ENCODE measurements around the gene ZNRF1.
A peak's percentile ranks its signal among the peaks of the same experiment; 100 is the strongest.
"Not testable (repeated sequence)": the region's sequence is repeated elsewhere in the genome, so short reads cannot be mapped to it uniquely, and the experiment has no call there.

Gene ZNRF1

DNA sequence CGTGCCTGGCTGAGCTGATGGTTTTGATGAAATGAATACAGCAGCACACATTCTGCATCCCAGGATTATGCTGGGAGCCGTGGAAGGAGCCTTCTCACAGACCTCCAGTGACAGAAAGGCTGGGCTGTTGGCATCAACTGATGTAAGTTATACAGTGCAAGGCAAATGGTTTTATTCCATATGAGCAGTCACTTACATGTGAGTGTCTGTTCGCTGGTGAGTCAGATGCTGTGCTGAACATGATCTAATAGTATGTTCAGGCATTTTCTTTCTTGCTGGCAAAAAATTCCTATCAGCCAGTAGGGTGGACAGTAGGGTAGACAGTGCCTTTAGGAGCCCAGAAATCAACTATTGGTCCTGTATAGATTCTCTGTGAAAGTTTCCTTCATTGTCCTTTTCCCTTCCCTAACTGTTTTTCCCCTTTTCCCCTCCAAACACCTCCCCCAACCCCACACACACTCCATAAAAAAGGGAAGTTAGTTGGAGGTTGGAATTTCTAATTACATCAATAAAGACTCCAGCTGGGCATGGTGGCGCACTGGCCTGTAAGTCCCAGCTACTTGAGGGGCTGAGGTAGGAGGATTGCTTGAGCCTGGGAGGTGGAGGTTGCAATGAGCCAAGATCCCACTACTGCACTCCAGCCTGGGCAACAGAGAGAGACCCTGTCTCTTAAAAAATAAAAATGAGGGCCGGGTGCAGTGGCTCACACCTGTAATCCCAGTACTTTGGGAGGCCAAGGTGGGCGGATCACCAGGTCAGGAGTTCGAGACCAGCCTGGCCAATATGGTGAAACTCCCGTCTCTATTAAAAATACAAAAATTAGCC, 81.6 kb downstream of the ZNRF1 start:
- DNase-seq, result no peak

DNA sequence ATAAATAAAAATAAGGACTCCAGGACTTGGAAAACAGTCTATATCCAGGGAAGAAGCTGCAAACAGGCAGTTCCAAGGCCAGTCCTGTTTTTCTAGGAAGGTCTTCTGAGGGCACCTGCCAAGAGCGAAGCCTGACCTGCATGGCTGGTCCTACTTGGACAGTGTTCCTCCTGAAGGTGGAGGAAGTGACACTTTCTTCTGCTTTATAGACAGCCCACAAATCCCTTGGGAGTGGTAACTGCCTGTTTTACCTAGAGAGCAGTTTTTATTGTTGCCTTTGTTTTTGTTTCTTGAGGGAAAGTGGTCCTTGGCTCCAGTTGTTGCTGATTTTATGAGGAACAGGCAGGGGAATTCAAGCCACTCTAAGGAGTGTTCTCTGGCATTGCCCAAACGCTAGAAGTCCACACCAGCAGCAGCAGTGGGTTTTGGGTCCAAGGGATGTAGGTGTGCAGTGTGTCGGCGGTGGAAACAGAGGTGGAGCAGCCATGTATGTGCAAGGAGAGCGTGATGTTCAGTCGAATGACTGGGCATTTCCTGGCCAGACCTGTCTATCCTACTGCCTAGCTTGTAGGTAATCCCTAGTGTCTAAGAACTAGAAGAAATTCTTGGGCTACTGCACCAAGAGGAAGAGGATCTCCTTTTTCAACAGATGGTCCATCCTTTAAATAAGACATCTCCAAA, 82.5 kb downstream of the ZNRF1 start:
- DNase-seq, result no peak

DNA sequence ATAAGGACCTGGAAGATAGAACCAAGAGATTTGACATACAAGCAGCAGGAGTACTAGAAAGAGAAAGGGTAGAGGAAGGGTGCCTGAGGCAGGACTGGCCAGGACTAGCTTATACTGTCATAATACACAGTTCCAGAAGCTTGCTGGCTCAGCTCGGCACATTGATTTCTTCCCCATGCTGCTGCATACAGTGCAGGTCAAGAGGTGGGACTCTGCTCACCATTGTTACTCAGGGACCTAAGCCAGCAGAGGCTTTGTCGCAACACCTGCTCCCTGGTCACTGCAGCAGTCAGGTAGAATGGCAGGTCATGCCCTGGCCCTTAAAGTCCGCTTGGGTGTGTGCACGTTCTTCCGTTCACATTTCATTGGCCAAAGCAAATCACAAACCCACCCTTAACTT, 85.0 kb downstream of the ZNRF1 start:
- no peak for DNase-seq

DNA sequence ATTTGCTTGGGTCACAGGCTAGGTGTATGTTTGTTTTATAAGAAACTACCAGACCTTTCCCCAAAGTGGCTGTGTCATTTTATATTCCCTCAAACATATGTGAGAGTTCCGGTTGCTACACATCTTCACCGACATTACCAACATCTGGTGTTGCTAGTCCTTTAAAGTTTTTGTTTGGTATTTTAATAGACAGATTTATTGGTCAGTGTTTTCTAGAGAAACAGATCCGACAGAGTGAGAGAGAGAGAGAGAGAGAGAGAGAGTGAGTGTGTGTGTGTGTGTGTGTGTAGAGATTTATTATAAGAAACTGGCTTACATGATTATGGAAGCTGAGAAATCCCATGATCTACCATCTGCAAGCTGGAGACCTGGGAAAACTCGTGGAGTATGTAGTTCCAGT, 86.7 kb downstream of the ZNRF1 start:
- DNase-seq, result no peak

DNA sequence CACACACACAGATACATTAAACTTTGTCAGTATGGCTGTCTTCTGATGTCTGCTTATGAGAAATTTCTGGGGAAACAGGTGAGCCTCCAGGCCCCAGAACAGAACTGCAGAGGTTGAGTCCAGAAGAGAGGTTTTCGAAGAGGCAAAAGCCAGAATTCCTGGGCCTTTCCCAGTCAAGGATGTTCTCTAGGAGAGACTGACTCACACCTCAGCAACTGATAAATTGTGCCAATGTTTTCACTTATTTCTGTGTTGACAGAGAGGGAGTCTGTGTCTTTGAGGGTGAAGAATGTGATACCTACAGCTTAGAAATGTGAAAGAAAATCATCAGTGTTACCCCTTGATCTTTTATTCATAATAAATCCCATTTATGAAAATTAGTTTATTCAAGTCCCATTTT, 87.5 kb downstream of the ZNRF1 start:
- DNase-seq, result no peak

DNA sequence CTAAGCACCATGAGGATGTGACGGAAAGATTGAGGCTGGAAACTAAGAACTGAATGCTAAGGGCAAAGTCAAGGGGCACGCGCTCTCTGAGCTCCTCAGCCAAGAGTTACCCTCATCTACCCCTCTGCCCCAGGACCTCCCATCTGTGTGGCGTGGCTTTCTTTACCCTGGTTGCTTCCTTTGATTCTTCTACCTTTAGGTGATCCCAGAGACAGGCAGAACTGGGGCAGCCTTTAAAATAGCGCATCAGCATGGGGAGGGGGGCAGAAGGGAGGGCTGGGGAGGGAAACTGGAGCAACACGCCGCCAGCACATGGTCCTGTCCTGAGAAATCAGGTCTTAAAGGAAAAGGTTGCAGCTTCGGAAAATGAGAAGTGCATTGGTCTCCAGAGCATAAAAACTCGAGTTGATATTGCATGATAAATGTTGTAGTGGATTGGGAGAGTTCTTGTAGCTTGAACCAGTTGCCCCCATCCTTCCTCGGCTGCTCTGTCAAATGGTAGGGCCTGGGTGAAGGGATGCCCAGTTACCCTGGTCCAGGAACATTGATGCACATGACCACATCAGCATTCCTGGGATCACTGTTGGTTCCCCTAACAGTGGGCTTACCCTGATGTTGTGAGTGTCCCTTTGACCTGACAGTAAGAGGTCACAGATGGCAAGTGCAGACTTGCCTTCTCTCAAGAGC, 88.0 kb downstream of the ZNRF1 start:
- DNase-seq, result no peak

DNA sequence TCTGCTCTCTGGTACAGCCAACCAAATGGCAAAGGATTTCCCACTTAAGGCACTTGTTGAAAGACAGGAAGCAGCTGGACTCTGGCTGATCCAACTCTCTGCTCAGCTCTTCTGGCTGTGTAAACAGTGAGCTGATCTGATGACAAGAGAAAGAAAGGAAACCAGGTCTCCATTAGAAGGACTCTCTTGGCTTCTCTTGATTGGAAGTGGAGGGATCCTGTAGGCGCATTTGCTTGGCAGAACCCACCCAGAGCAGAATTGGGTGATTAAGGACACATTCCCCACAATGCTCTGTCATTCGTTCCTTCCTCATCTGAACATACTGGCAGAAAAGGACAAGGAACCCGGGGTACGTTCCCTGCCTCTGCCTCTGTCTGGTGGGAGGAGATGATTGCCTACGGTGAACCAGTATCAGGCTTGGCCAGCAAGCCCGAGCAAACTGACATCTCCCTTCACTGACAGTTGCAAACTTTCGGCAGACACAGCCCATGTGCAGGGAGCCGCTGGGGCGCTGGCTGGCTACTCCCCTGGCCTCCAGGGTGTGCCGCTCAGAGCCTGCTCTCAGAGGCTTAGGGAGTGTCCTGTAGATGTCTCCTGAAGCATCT, 88.7 kb downstream of the ZNRF1 start:
- no peak for DNase-seq

DNA sequence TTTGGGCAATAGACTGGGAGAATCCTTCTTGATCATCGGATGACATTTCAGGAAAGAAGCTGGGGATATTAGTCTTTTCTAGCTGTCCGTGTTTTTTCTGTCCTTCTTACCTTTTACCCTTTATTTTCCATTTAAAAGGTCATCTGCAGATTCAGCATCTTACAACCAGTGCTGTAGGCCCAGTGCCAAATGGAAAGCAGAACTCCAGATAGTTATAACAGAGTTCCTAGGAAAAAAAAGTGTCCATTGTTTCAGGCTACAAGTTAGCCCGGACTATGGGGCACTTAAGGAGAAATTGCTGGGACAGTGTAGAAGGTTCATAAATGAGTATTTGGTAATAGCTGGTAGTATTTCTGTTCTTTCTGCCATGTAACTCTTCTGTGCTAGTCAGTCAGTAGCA, 89.4 kb downstream of the ZNRF1 start:
- DNase-seq, result no peak

DNA sequence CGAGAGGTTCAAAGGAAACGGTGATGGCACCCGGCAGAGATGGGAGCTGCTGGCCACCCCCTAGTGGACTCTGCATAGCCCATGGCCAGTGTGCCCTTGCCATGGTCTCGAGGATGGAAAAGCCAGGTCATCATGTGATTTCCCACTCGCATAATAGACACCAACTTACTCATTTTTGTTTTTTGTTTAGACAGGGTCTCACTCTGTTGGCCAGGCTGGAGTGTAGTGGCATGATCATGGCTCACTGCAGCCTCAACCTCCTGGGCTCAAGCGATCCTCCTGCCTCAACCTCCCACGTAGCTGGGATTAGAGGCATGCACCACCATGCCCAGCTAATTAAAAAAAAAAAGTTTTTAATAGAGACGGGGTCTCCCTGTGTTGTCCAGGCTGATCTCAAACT, 90.1 kb downstream of the ZNRF1 start:
- no peak for DNase-seq

DNA sequence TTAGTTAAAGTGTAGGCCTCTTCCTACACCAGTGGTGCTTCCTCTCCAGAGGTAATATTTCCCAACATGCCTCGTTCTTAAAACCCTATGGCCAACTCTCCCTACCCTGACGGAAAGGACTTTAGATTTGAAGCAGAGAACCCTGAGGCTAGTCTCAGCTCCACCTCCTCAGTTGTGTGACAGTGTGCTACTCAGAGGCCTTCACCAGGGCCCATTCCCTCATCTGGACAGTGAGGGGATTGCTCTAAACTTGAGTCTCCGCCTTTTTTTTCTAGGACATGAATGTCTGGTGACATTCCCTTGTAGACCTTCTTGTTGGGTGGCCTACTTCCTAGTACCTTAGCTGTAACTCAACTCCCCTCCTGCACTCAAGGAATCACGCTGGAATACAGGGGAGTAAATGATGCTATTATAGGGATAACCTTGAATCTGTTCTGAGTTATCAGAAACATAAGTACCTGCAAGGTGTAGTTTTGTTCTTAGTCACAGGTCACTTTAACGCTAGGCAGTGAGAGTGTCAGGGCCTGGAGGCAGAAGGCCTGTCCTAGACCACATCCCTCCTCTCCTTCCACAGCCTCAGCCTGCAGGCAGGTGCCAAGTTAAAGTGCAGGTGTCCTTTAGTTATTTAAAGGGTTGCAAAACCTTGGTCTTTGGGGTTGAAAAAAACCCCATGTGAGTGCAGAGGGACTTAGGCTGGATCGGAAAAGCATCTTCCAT, 90.8 kb downstream of the ZNRF1 start:
- no peak for DNase-seq

DNA sequence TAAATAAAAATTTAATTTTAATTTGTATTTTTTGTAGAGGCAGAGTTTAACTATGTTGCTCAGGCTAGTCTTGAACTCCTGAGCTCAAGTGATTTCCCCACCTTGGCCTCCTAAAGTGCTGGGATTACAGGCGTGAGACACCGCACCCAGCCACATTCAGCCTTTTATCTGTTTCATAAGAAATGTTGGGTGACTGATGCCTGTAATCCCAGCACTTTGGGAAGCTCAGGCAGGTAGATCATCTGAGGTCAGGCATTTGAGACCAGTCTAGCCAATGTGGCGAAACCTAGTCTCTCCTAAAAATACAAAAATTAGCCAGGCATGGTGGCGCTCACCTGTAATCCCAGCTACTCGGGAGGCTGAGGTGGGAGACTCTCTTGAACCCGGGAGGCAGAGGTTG, 92.1 kb downstream of the ZNRF1 start:
- DNase-seq, result not testable (repeated sequence)

DNA sequence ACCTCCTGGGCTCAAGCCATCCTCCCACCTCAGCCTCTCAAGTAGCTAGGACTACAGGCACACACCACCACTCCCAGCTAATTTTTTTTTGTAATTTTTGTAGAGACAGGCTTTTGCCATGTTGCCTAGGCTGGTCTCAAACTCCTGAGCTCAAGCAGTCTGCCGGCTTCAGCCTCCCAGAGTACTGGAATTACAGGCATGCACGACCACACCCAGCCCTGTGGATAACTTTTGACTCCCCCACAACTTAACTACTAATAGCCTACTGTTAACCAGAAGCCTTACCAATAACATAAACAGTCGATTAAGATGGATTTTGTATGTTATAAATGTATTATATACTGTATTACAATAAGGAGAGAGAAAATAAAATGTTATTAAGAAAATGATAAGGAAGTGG, 92.8 kb downstream of the ZNRF1 start:
- DNase-seq, result not testable (repeated sequence)

DNA sequence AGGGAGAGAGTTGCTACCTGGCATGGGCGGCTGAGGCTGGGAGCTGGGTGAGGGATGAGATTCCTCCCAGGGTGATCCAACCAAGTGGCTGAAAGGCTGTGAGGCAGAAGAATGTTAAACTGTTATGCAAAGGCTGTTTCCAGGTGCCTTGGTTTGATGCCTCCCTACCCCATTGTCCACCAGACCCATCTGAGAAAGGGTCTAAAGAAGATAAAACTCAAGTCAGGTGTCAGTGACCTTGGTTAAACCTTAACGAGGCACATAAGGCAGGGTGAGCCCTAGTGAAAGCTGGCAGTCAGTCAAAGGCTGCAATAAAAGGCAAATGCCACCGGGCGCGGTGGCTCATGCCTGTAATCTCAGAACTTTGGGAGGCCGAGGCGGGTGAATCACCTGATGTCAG, 94.0 kb downstream of the ZNRF1 start:
- DNase-seq, result no peak

DNA sequence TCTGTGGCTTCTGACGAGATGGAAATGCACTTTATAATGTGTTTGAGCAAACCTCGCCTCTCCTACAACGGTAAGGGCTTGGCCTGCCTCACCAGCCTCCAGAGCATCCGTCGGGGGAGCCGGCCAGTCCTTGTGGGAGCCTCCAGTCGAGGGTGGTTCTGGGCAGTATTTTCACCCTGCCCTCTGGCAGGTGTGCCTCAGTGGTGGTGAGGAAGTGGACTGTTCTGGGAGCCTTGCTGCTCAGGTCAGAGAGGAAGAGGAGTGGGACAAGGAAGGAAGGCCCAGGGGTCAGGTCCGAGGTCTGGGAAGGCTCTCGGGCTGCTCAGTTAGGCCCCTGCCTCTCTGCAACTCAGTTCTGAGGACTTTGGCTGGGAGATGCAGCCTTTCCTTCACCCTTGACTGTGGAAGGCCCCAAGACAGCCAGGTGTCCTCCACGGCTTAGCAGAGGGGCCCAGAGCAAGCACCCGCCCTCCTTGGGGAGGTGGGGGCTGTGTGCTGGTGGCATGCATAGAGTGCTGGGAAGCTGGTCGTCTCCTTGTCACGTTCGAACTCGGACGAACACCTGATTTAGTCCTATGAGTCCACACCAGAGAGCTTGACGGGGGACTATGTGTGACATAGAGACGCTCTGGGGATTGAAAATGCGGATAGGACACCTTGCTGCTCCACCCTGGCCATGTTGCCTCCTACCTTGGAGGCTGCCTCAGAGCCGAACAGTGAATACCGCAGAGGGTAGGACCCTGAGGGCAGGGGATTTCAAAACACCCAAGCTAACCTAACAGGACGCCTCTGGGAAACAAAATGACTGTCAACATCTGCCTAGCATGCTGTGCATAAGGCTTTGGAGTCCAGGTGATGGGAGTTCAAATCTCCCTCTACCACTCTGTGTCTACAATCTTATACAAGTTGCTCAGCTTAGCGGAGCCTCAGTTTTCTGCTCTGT, 95.0 kb downstream of the ZNRF1 start:
- no peak for DNase-seq

DNA sequence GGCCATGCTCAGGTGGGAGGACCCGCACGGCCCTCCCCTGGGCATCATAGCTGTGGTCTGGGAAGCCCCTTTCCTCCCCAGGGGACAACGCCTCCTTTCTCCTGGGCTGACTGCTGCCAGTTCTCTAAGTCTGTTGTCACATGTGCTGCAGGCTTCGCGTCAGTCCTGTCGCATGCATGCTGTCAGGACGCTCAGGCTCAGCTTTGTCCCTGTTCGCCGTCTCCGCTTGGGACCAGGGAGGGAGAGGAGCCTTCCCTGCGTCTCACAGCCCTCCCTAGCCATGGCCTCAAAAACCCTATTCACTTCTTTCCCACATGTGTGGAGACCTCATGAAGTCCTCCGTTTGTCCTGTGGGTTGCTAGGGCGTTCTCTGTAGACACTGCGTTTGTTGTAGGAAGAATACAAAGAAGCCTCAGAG, 96.4 kb downstream of the ZNRF1 start:
- DNase-seq, result no peak

DNA sequence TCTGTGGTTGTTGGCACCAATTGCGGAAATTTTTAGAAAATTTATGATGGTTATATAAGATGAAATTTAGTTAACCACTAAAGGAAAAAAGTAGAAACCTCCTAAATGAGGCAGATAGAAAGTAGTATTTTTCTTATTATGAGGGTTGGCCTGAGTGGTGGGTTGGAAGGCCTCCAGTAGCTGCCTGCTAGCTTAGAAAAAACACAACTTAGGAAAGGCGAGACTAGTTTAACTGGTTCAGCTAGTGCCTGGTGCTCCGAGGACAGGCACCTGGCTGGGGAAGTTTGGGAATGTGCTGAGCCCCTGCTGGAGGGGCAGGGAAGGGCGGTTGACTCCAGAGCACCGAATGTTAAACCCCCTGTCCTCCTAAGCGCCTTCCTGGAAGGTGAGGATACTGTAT, 97.8 kb downstream of the ZNRF1 start:
- no peak for DNase-seq

DNA sequence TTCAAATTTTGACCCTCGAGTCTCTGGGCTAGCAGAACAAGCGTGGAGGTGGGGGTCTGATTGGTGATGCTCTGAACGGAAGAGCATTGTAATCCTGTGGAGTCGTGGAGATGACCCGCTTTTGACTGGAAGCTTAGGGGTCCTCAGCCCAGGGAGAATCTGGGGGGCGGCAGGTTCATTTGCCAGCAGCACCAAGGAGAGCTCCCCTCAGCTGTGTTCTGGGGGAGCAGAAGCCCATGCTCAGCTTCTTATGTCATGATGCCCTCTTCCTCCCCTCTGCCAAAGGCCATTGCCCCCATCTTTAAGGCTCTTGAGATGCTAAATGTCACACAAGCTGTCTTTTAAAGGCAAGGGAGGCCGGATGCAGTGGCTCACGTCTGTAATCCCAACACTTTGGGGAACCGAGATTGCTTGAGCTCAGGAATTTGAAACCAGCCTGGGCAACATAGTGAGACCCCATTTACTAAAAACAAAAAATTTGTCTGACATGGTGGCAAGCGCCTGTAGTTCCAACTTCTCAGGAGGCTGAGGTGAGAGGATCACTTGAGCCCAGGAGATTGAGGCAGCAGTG, 98.5 kb downstream of the ZNRF1 start:
- DNase-seq, result no peak

DNA sequence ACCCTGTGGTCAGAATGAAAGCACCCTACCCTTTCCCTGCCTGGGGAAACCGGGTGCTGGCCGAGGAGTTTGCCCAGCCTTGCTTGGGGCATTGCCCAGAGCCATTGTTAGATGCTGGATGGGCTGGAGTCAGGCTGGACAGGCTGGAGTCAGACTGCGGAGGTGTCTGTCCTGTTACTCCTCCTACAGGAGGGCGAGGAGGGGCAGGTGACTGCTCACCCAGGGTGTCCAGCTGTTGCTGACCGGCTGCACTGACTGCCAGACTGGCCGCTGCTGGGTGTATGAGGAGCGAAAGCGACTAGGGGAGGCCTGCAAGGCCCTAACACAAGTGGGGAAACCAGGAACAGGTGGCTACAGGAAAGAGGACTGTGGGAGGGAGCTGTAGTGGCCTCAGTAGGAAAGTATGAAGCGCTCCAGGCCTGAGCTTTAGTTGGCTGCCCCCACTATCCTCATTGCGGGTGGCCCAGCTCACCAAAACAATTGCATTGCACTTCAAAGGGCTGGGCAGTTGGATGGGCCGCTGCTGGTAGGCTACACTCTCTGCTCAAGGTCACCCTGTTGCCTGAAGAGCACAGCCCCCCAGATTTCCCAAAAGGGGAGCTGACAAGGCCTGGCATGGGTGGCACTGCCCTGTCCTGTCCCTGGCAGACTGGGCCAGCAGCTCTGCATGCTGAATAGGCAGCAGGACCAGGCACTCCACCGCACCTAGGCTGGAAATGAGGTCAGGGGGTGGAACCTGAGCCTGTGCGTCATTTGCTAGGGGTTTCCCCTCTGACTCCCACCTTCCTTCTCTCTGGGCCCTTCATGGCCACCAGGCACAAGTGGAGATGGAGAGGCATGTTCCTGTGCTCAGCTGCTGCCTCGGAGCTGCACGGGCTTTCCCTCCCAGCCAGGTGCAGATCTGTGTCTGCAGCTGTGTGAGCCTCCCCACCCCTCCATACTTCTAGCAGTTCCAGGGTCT, 99.4 kb downstream of the ZNRF1 start:
- DNase-seq, result peak; percentile 25

DNA sequence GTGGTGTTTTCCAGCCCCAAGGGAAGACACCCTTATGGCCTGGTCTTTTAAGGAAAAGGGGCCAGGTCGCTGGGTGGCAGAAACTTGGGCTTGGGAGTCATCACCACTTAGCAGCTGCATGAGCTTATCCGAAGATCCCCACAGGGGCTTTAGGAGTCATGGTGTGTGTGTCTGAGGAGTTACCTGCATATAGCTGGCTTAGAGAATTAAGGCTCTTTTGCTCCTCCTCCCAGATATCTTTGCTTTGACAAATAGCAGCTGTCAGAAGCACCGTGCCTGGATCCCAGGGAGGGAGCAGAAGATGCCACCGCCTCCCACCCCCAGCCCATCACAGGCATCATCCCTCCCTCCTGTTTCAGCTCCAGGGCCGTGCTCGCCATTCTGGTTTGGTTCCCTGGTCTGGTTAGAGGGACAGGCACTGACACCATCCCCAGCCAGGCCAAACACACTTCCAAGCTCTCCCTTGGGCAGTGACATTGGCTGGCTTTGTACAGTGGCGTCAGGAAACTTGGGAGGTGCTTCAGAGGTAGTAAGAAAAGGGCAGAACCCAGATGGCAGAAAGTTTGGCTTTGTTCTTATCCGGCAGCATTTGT, 100.3 kb downstream of the ZNRF1 start:
- DNase-seq, result no peak
